GM12872 (cell line): Measurements from ENCODE around the gene CROCC.

Experiments
- TF ChIP-seq, protein P1 (sequence below): IDR thresholded peaks from 3 replicates; pipeline ENCODE4 v1.5.1; 2011; ENCODE audit warnings: low read depth, mild to moderate bottlenecking, low read length, moderate library complexity; ENCODE audit not compliant: insufficient read depth

Gene CROCC

DNA sequence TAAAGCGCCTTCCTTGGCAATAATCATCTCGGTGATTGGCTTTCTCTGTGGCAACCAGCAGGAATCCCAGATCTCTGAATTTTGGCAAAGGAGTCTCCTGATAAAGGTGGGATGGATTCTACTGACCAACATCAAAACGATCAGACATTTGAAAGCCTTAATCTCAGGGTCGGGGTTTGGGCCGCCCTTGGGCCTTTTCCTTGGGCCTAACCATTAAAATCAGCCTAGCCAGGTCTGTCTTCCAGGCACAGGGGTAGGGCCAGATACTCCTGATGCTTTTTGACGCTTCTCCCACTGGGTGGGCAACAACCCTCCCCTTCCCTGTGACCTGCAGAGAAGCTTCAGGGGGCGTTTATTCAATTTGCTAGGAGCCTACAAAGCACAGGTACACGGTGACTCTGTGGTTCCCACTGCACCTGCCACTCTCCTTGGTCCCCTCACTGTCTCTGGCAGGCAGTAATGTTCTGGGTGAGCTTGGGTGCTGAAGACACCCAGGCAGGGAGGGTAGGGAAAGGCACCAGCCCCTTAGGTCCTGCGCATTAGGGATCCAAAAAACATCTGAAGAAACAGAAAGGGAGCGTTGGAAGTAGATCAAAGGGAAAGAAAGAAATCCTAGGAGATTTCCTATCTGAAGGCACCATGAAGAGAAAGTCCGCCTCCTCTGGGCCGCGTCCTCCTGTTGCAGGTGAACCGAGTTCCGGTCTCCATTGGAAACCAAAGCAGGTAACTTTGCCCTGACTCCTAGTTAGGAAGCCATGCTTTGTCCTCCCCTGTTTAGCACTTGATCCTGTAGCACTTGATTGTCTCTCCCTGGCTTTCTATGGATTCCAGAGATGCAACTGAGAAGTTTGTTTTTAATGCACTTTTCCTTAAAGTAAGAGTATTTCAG lies 13.6 kb upstream of the CROCC start:
- TF ChIP-seq, protein P1, sequence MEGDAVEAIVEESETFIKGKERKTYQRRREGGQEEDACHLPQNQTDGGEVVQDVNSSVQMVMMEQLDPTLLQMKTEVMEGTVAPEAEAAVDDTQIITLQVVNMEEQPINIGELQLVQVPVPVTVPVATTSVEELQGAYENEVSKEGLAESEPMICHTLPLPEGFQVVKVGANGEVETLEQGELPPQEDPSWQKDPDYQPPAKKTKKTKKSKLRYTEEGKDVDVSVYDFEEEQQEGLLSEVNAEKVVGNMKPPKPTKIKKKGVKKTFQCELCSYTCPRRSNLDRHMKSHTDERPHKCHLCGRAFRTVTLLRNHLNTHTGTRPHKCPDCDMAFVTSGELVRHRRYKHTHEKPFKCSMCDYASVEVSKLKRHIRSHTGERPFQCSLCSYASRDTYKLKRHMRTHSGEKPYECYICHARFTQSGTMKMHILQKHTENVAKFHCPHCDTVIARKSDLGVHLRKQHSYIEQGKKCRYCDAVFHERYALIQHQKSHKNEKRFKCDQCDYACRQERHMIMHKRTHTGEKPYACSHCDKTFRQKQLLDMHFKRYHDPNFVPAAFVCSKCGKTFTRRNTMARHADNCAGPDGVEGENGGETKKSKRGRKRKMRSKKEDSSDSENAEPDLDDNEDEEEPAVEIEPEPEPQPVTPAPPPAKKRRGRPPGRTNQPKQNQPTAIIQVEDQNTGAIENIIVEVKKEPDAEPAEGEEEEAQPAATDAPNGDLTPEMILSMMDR: no peak

DNA sequence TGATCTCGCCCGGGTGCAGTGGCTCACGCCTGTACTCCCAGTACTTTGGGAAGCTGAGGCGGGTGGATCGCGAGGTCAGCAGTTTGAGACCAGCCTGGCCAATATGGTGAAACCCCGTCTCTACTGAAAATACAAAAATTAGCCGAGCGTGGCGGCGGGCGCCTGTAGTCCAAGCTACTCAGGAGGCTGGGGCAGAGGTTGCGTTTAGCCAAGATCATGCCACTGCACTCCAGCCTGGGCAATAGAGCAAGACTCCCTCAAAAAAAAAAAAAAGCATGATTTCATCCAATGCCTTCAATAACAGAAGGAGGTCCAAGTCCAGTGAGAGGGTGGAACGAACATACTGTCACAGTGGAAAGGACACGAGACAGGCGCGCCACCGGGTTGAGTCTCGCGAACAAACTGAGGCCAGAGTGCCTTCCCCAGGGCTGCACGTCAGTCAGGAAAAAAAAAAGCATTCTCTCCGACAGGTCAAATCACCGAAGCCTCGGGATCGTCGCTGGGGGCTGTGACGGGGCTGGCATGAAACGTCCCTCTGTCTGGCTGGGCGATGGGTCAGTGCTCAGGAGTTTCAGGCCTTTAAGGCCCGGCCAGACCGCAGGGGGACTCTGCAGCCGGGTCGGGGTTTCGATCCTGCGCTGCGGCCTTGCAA lies 8.4 kb upstream of the CROCC start:
- TF ChIP-seq, protein P1: 0 out of 3 replicates have a peak, but pooled peaks have one; percentile 10

DNA sequence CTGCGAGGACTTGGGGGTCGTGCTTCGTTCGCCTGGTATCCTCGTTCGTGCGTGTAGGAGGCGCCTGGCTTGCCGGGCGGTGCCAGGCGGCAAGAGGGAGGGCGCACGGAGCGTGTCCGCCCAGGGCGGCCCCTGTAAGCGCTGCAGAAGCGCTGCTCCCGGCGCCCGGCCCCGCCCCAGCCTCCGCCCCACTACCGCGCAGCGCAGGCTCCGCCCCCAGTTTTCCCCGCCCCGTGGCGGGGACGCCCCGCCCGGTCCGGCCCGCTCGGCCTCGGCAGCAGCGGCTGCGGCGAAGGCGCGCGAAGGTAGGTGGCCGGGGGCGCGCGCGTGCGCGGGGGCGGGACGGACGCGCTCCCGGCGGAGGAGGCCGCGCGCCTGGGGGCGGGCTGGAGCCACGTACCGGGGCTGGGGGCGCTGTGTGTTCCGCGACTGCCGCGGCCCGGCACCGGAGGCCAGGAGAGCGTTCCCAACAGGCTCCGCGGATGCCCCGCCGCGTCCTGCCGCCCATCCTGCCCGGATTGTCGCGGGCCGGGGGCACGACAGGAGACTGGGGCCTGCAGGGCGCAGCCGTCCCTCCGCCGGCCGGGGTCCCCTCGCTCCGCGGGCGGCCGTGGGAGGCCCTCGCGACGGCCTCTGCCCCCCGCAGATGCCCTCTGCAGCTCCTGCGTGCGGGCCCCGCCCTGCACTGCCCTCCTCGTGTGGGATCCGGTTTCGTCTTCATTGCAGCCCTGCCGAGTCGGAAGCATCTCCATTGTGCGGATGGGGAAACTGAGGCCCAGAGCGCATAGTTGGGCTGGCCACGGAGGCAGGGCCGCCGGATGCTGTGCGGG lies 7.7 kb upstream of the CROCC start:
- TF ChIP-seq, protein P1: no peak

DNA sequence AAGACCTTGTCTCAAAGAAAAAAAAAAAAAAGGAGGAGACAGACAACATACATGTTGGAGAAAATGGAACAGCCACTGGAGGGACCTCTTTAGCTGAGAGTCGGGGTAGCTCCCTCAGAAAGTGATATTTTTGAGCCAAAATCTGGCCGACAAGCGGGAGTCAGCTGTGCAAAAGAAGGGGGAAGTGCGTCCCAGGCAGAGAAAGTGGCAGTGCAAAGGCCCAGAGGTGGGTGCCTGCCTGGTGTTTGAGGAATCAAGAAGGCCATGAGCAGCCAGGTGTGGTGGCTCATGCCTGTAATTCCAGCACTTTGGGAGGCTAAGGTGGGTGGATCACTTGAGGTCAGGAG lies 6.1 kb upstream of the CROCC start:
- TF ChIP-seq, protein P1: peak; percentile 8; the same call in 1 of the 3 replicates

DNA sequence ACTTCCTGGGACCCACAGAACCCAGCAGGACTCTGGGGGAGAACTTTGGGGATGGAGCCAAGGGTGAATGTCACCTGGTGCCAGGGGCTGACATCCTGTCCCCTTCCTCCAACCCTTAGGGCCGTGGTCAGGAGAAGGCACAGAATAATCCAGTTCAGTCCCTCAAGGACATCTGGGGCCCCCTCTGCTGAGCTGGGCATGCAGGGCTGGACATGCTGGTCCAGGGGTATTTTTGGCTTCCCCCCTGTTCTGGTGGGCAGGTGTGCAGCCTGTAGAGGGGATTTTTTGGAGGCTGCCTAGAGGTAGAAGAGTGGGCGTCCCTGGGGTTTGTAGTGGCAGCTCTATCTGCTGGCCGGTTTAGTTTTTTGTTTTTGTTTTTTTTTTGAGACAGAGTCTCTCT lies 3.4 kb upstream of the CROCC start:
- TF ChIP-seq, protein P1: no peak

DNA sequence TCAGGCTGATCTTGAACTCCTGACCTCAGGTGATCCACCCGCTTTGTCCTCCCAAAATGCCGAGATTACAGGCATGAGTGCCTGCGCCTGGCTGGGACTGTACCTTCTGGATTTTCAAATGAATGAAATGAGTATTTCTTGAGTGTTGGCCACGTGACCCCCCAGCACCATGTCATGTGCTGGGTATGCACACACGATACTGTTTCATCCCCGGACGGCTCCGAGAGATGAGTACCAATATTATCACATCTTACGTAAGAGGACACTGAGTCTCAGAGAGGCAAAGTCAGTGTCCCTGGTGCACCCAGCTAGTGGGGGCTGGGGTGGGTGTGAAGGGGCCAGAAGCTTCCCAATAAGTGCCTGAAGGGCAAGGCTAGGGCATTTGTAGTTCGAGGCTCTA lies 780 bp upstream of the CROCC start:
- TF ChIP-seq, protein P1: no peak

DNA sequence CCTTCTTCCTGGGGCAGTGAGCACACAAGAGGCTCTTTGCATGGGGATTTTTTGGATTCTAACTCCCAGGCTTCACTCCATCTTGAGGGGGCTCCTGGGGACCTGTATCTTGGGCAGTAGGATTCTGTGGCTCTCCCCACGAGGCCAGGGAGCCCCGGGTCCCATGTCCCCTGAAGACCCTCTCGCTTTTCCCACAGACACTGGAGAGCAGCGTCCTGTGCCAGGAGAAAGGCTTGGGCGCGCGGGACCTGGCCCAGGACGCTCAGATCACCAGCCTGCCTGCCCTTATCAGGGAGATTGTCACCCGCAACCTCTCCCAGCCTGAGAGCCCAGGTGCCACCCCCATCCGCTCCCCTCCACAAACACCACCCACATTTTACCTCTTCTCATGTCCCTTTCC lies 735 bp downstream of the CROCC start:
- TF ChIP-seq, protein P1: no peak
